T-helper 2 cell (primary cell): ENCODE data around the gene ATP6V0B.

Experiments
- DNase-seq, 5 experiments: peaks; one replicate each; pipeline versions ENCODE4 v3.0.0 to v3.0.0-alpha.2; 2012 to 2022
- total RNA-seq, 2 donors: gene quantifications; one replicate each; lab custom pipeline; 2026; lab: John Stamatoyannopoulos, UW

ATP6V0B gene
- total RNA-seq = 35.8 to 38.0 reads per million in 2 donors

- peak; percentile 84 to 95 (median 91) for DNase-seq
These were observed at the start of gene ATP6V0B for GRCh38 chr1:43974443-43975248. Gene ATP6V0B, plus strand, starts transcription at chr1:43974960. Its CDS starts 81 bp downstream, at chr1:43975041.

DNA sequence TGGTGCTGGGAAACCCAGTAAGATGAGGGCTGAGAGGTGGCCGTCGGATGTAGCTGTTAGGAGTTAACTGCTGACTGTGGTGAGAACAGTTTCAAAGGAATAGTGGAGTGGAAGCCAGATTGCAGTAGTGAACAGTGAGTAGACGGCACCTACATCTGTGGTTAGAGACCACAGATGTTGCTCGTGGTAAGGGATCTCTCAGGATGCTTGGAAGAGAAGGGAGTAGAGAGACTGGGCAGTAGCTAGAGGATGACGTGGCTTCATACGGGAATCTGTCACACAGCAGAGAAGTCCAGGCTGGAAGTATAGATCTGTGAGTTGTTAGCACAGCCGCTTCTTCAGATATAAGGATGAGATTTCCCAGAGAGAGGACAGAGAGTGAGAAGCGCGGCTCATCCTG is 48.9 kb upstream of the ATP6V0B start:
- DNase-seq = no peak

DNA sequence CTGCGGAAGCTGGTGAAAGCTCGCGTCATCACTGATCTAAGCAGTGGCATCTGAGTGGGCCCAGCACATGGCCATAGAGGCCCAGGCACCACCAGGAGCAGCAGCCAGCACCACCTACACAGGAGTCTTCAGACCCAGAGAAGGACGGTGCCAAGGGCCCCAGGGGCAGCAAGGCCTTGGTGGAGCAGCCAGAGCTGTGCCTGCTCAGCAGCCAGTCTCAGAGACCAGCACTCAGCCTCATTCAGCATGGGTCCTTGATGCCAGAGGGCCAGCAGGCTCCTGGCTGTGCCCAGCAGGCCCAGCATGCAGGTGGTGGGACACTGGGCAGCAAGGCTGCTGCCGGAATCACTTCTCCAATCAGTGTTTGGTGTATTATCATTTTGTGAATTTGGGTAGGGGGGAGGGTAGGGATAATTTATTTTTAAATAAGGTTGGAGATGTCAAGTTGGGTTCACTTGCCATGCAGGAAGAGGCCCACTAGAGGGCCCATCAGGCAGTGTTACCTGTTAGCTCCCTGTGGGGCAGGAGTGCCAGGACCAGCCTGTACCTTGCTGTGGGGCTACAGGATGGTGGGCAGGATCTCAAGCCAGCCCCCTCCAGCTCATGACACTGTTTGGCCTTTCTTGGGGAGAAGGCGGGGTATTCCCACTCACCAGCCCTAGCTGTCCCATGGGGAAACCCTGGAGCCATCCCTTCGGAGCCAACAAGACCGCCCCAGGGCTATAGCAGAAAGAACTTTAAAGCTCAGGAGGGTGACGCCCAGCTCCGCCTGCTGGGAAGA is 44.4 kb upstream of the ATP6V0B start:
- peak in 1 of 5 experiments; percentile 24 for DNase-seq

- no peak for DNase-seq
These were observed 43.8 kb upstream of the ATP6V0B start for GRCh38 chr1:43930949-43931275.

GRCh38 chr1:43931711-43932660 is 42.8 kb upstream of the ATP6V0B start:
- no peak for DNase-seq

- DNase-seq = no peak
These were observed 41.9 kb upstream of the ATP6V0B start for GRCh38 chr1:43932786-43933385.

- no peak for DNase-seq
These were observed 41.2 kb upstream of the ATP6V0B start, which contains the start of gene ARTN for GRCh38 chr1:43933386-43934100. Gene ARTN, plus strand, starts transcription at chr1:43933801. Its CDS starts 1,856 bp downstream, at chr1:43935657.

GRCh38 chr1:43934101-43934985 is 40.4 kb upstream of the ATP6V0B start:
- DNase-seq = peak in 3 of 5 experiments; percentile 18 to 43 (median 29)

GRCh38 chr1:43934986-43935324 is 39.8 kb upstream of the ATP6V0B start:
- no peak for DNase-seq

DNA sequence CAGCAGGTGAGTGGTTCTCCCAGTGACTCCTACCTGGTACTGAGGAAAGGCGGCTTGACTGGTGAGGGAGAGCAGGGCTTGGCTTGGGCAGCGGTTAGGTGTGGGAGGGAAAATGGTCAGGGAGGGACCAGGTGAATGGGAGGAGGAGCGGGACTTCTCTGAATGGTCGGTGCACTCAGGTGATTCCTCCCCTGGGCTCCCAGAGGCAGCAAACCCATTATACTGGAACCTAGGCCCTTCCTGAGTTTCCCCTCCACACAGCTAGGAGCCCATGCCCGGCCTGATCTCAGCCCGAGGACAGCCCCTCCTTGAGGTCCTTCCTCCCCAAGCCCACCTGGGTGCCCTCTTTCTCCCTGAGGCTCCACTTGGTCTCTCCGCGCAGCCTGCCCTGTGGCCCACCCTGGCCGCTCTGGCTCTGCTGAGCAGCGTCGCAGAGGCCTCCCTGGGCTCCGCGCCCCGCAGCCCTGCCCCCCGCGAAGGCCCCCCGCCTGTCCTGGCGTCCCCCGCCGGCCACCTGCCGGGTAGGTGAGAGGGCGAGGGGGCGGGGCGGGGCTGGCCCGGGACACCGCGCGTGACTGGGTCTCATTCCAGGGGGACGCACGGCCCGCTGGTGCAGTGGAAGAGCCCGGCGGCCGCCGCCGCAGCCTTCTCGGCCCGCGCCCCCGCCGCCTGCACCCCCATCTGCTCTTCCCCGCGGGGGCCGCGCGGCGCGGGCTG is 38.9 kb upstream of the ATP6V0B start:
- no peak for DNase-seq

- peak in 1 of 5 experiments; percentile 58 for DNase-seq
These were observed 38.2 kb upstream of the ATP6V0B start for GRCh38 chr1:43936431-43937151.

DNA sequence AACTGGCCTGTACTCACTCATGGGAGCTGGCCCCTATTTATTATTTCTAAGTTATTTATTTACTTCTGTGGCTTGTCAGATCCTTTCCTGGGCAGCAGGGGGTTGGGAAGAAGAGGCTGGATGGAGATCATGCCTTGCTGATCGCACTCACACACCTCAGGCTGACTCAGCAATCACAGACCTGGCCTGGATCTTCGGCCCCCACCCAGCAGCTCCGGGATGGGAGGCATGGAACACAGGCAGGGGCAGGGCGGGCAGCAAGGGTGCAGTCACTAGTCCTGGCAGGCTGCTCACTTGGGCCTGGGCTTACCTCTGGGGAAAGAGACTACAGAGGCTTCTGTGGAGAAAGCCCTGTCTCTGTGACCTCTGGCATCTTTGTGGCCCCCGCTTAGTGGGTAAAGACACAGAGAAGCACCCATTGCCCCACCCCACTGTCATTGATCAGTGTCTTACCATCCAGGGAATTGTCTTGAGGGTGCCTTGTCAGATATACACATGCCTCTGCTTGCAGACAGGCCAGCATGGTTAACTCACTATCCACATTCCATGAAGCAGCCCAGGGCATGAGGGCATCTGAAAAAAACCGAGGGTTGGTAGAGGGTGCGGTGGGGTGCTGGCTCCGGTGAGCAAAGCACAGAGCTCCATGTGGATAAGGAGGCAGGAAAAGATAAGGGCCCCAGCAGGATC is 37.4 kb upstream of the ATP6V0B start:
- DNase-seq = no peak

GRCh38 chr1:43938383-43938782 is 36.4 kb upstream of the ATP6V0B start:
- DNase-seq = no peak

DNA sequence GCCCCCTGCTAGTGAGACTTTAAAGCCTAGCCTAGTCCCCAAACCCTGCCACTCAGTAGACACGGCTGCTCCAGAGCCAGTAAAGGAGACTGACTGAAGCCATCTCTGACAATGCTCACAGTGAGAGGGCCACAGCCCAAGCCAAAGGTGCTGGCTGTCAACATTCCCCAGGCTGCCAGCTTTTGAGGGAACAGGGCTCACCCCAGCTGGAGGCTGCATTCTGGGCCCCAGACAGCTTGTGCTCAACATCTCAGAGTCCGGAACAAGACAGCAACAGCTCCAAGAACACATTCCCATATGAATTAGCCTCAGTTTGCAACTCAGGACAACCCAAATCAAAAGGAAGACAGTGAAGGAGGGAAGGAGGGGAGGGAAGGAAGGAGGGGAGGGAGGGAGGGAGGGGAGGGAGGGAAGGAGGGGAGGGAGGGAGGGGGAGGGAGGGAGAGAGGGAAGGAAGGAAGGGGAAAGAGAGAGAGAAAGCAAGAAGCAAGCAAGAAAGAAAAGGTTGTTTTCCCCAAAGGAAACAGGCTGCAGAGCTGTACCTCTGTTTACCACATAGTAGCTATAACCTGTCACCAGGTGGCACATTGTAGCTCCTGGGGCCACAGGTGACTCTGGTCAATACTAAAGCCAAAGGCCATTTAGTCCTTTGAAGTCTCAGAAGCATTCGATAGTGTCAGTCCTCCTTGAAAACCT is 35.7 kb upstream of the ATP6V0B start:
- no peak for DNase-seq

GRCh38 chr1:43942411-43942810 is 32.3 kb upstream of the ATP6V0B start:
- no peak for DNase-seq

DNA sequence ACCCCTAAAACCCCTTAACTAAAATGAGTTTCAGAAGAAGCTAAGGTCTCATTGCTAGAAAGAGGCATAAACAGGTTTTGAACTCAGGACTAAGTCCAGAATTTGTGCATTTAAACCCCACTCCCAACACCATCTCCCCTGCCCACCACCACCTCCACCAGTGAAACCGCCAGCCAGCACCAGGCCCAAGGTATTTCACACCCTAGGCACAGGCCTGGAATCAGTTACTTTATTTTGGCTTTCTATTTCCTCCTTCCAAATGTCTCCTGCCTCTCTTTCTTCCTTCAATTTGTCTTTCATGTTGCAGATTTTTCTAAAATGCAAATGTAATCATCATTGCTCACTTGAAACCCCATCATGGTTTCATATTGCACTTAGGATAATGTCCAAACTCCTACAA is 29.9 kb upstream of the ATP6V0B start:
- no peak for DNase-seq

DNA sequence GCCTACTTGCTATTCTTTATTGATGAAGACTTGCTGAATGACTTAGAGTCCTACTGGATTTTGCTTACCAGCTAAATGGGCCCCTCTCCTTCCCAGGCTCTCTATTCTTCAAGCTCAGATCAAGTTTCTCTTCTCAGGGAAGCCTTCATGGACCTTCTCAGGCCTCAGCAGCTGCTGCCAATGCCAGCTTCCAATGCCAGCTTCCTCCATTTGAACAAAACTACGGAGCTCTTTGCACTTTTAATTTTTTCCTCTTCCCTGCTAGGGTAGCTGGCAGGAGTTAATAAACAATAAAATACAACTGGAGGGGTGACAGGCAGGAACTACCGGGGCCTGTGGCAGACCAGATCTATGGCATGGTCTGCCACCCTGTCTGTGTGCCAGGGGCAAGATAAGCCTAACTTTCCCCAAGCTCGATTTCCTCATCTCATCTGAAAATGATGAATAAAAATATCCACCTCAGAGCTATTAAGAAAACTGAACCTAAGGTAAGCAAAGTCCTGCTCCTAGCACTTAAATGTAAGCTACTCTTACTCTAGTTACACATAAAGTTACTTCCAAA is 29.0 kb upstream of the ATP6V0B start:
- no peak for DNase-seq
